Effector memory CD8-positive, alpha-beta T cell (primary cell): ENCODE measurements around the gene SEMA7A.

Experiments used
- ATAC-seq: fragments of 150-1000 bp; cut with Tn5 transposase; replicated peaks from 2 replicates; pipeline ENCODE4 v1.10.0; 2021; ENCODE audit warnings: mild to moderate bottlenecking, moderate library complexity
- DNase-seq, 3 experiments: peaks; one replicate each; pipeline ENCODE4 v3.0.0; 2021
- H3K27ac Mint-ChIP-seq, 2 donors: one replicate each; pipeline ENCODE4 v1.8.0; 2022; ENCODE audit warnings: mild to moderate bottlenecking in 2 of 2, mixed read lengths in 2 of 2, moderate library complexity in 2 of 2
- H3K27me3 Mint-ChIP-seq, 2 donors: one replicate each; pipeline ENCODE4 v1.8.0; 2022; ENCODE audit warnings: mixed read lengths in 2 of 2
- H3K36me3 Mint-ChIP-seq: one replicate; pipeline ENCODE4 v1.8.0; 2022; ENCODE audit warnings: mild to moderate bottlenecking, moderate library complexity, mixed read lengths; ENCODE audit not compliant: insufficient read depth
- H3K4me1 Mint-ChIP-seq, 2 donors: one replicate each; pipeline ENCODE4 v1.8.0; 2022; ENCODE audit warnings: low read depth in 2 of 2, mixed read lengths in 2 of 2
- H3K4me3 Mint-ChIP-seq, 2 donors: one replicate each; pipeline ENCODE4 v1.8.0; 2022; ENCODE audit warnings: mild to moderate bottlenecking in 2 of 2, mixed read lengths in 2 of 2, moderate library complexity in 2 of 2
- H3K9me3 Mint-ChIP-seq, 2 donors: one replicate each; pipeline ENCODE4 v1.8.0; 2022; ENCODE audit warnings: mixed read lengths in 2 of 2

The SEMA7A gene

DNA sequence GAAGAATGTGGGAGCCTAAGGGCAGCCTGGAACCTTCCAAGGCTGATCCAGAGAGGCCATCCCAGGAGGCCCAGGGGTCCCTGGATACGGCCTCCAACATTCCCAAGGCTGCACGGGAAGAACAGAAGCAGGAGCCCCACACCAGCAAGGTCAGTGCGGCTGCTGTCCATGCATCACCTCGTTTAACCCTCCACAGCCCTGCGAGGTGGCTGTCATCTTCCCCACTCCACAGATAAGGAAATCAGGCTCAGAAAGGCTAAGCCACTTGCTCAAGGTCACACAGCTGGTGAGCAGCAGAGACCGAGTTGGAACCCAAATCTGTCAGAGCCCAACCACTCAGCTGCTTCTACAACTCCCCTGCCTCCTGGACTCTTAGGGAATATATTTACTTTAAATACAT is 21.6 kb downstream of the SEMA7A start:
- peaks cover 10 to 13% of the 10 kb centered on the region in 2 donors for H3K4me1 Mint-ChIP-seq
- no peaks in the 10 kb centered on the region for H3K9me3 Mint-ChIP-seq
- H3K27me3 Mint-ChIP-seq, result no peaks in the 10 kb centered on the region
- peaks cover 14% of the 10 kb centered on the region for H3K36me3 Mint-ChIP-seq
- H3K27ac Mint-ChIP-seq, result no peak overlapping the region
- no peak overlapping the region for H3K4me3 Mint-ChIP-seq
- ATAC-seq, result no peak
- DNase-seq, result no peak

DNA sequence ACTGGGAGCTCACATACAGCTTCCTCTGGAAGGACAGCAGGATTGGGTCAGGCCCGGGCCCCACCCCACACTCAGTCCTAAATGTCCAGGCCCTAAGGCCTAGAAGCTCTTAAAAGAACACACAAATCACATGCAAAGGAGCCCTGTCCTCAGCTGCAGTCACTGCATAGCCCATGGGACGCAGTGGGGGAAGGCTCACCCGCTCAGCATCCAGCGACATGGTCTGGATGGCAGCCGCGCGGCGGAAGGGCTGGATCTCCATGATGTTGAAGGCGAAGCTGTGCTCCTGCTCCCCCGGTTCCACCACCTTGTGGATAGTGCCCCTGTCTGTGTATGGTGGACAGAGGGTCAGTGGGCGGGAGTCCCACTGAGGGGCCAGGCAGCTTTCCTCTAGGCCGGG is 22.1 kb downstream of the SEMA7A start:
- H3K4me3 Mint-ChIP-seq, result no peak overlapping the region

DNA sequence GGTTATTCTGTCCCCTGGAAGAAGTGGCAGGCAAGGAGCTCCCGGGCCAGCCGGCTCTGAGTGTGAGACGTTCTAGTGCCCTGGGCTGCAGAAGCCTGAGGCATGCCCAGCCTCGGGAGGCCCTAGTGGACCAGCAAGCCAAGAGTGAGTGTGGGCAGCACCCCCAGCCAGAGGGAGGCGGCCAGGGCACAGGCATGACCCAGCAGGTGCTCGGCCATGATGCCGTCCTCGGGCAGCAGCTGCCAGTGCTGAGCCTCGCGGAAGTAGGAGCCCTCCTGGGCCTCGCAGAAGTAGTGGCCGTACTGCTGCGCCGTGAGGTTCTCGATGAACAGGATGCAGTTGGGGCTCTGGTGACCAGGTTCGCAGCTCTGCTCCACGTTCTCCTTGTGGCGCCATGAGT is 23.3 kb downstream of the SEMA7A start:
- Mint-ChIP-seq H3K27me3 (no peaks in the 10 kb centered on the region), H3K4me1 (peaks cover 6 to 7% of the 10 kb centered on the region in 2 donors), H3K4me3 (no peak overlapping the region), H3K27ac (no peak overlapping the region), H3K9me3 (no peaks in the 10 kb centered on the region), H3K36me3 (peaks cover 11% of the 10 kb centered on the region)
- ATAC-seq, result no peak
- no peak for DNase-seq

More for the DNA sequence above, 22.1 kb downstream of the SEMA7A start:
- Mint-ChIP-seq H3K27me3 (no peaks in the 10 kb centered on the region), H3K4me1 (peaks cover 10% of the 10 kb centered on the region in 2 donors), H3K36me3 (peaks cover 14% of the 10 kb centered on the region), H3K27ac (no peak overlapping the region), H3K9me3 (no peaks in the 10 kb centered on the region)
- no peak for DNase-seq
- no peak for ATAC-seq

DNA sequence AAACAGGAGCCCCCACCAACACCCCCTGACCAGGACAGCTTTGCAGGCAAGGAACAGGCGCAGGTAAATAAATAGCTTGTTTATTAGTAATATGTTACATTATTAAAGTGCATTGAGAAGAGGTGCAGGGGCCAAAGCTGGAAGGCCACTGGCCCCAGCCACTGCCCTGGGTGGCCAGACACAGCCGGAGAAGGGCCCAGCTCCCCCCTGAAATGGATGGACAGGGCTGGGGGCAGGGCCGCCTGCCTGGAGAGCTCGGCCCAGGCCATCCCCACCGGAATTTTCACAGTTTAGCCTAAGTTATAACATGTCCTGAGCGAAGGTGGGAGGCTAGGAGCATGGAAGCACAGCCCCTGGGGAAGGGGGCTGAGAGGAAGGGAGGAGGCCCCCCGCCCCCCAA is 24.5 kb downstream of the SEMA7A start:
- Mint-ChIP-seq H3K36me3 (peaks cover 11% of the 10 kb centered on the region), H3K27ac (peak overlapping the region in 1 of 2 donors; percentile 52), H3K4me3 (no peak overlapping the region), H3K9me3 (no peaks in the 10 kb centered on the region), H3K4me1 (peaks cover 3 to 4% of the 10 kb centered on the region in 2 donors), H3K27me3 (no peaks in the 10 kb centered on the region)
- DNase-seq, result no peak
- no peak for ATAC-seq

DNA sequence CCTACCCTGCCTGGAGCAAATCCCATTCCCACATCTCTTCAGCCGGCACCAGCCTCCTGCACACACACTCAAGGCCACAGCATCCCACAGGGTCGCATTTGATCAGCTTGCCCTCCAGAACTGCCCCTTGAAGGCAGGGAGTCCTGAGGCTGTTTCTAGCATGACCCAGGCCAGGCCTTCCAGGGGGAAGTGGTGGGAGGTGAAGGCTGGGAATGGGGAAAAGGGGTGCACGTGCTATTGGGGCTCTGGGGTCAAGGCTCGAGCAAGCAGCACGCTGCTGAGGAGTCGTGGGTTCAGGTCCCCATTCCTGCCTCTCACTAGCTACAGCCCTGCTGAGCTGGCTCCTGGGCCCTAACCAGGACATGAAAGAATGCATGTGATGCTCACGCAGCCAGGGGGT is 24.9 kb downstream of the SEMA7A start:
- H3K9me3 Mint-ChIP-seq, result no peaks in the 10 kb centered on the region
- H3K36me3 Mint-ChIP-seq, result peaks cover 11% of the 10 kb centered on the region
- H3K4me1 Mint-ChIP-seq, result peaks cover 3 to 9% of the 10 kb centered on the region in 2 donors
- ATAC-seq (no peak), DNase-seq (no peak)
- no peak overlapping the region for H3K4me3 Mint-ChIP-seq
- H3K27ac Mint-ChIP-seq, result peak overlapping the region in 1 of 2 donors; percentile 52
- no peaks in the 10 kb centered on the region for H3K27me3 Mint-ChIP-seq

DNA sequence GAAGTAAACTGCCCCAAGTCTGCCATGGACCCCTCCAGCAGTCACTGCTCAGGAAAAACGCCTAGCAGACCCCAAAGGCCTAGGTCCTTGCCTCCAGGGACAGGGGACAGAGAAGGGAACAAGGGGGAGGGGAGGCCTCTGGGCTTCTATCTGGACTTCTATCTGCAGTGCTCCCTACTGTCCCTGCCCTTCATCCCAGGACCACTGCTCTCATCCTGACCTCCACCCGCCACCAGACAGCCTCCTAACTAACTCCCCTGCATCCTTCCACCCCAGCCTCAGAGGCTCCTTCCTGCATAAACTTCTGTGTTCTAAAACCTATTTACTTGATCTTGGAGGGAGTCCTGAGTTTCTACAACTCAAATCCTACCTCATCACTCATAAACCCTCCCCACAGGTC is 25.4 kb downstream of the SEMA7A start:
- Mint-ChIP-seq H3K4me1 (peaks cover 8 to 13% of the 10 kb centered on the region in 2 donors), H3K9me3 (no peaks in the 10 kb centered on the region), H3K27me3 (no peaks in the 10 kb centered on the region), H3K27ac (peak overlapping the region in 1 of 2 donors; percentile 52), H3K36me3 (peaks cover 11% of the 10 kb centered on the region), H3K4me3 (no peak overlapping the region)
- ATAC-seq (no peak), DNase-seq (no peak)

DNA sequence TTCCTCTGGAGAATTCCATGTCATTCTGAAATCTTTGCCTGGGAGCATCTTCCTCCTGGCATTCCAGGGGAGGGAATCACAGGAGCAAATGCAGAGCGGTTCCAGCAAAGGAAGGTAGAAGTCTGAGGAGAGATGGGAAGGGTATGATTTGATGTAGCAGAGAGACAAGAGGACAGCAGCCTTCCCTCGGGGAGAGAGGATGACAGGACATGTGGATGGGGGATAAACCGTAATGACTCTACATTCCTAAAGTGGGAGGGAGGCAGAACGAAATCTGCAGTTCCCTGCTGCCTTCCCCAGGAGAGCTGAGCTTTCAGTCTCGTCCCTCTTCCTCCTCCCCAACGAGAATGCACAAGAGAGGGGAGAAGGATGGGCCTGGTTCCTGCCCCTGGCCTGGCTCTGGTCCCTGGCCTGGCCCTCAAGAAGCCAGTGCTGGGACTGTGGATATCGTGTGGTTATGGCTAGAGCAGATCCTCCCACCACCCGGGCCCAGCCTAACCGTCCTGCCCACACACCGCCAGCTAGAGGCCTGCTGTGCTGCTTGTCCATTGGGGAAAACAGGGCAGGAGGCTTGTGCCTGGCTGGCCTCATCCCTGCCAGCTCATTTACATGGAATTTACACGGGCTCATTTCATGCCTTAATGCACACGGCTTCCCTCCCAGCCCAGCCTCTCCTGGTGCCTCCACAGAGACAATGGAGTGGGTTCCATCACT is 26.6 kb downstream of the SEMA7A start:
- no peak for DNase-seq
- H3K4me3 Mint-ChIP-seq, result no peak overlapping the region
- peak overlapping the region; percentile 17 to 52 for H3K27ac Mint-ChIP-seq
- ATAC-seq, result no peak
- H3K9me3 Mint-ChIP-seq, result no peaks in the 10 kb centered on the region
- H3K4me1 Mint-ChIP-seq, result peaks cover 20 to 25% of the 10 kb centered on the region in 2 donors
- H3K36me3 Mint-ChIP-seq, result peaks cover 11% of the 10 kb centered on the region
- no peaks in the 10 kb centered on the region for H3K27me3 Mint-ChIP-seq

DNA sequence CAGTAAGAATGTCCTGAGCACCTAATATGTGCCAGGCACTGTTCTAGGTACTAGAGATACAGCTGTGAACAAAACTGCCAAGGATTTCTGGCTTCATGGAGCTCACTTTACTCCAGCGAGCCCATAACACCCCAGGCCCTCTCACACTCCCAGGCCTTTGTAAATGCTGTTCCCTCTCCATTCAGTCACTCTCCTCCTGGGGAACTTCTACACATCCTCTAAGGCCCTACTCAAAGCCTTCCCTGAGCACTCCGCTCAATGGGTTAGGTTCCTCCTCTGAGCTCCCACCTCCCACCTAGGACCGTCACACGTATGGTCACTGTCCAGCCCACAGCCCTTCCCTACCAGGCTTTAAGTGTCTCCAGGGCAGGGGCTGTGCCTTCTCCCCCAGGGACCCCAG is 27.2 kb downstream of the SEMA7A start:
- Mint-ChIP-seq H3K27me3 (no peaks in the 10 kb centered on the region), H3K27ac (peak overlapping the region; percentile 17 to 52), H3K4me3 (no peak overlapping the region), H3K9me3 (no peaks in the 10 kb centered on the region), H3K36me3 (peaks cover 11% of the 10 kb centered on the region), H3K4me1 (peaks cover 26 to 32% of the 10 kb centered on the region in 2 donors)
- ATAC-seq (no peak), DNase-seq (no peak)

DNA sequence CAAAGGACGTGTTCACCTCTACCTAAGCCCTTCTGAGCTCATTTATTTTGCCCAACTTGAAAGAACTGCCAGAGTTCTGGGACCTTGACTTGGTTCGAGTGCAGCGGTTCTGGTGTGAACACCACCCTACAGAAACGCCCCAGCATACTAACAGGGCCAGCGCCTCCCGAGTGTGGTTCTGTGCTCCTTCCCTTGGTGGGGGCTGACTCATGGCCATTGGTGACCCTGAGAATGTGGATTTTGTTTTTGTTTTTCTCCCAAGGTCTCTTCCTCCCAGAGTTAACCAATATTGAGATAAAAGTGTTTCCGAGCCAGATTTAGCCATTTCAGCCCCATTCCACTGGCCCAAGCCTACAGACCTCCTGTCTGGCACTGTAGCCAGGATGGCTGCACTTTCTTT is 27.9 kb downstream of the SEMA7A start:
- H3K36me3 Mint-ChIP-seq, result peaks cover 9% of the 10 kb centered on the region
- H3K27ac Mint-ChIP-seq, result peak overlapping the region; percentile 17 to 76
- no peaks in the 10 kb centered on the region for H3K9me3 Mint-ChIP-seq
- no peak overlapping the region for H3K4me3 Mint-ChIP-seq
- no peaks in the 10 kb centered on the region for H3K27me3 Mint-ChIP-seq
- H3K4me1 Mint-ChIP-seq, result peaks cover 32 to 38% of the 10 kb centered on the region in 2 donors
- DNase-seq (no peak), ATAC-seq (no peak)

DNA sequence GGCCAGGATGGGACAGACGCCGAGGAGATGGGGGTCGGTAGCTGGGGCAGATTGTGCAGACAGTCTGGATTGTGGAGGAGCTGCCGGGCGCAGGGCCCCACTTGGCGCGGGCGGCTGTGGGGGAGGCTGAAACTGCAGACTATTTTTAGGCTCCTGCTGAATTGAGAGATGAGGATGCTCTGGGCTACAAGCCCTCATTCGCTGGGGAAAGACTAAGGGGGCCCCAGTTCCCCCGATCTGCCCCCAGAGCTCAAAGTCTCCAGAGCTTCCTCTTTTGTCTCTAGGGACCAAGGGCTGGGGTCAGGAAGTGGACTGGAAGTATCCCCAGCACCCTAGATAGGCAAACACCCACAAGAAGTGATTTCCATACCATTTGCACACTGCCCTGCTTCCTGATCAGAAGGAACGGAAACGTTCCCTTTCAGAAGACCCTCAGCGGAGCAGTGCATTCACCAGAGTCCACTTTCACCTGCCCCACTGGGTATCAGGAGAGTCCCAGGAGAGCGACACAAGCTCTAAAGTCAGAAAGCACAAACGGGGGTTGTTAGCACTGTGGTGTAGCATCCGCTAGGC is 29.7 kb downstream of the SEMA7A start:
- Mint-ChIP-seq H3K4me3 (peak overlapping the region; percentile 1 to 18), H3K27ac (peak overlapping the region; percentile 20 to 46), H3K36me3 (peaks cover 5% of the 10 kb centered on the region), H3K9me3 (no peaks in the 10 kb centered on the region), H3K27me3 (no peaks in the 10 kb centered on the region), H3K4me1 (peaks cover 40 to 52% of the 10 kb centered on the region in 2 donors)
- DNase-seq (no peak), ATAC-seq (no peak)

DNA sequence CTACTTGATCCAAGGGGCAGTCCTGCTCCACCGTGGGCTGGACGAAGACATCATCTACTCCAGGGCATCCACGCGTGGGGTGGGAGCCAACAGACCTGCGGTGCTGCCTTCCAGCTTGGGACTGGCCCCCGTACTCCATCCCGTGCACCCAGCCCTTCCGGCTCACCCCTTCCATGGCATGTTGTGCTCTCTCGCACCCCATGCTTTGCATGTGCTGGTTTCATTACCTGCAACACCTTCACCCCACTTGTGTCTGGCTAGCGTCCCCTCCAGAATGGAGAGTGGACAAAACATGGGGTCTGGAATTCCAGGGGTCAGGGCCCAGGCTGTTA is 30.2 kb downstream of the SEMA7A start:
- Mint-ChIP-seq H3K9me3 (no peaks in the 10 kb centered on the region), H3K36me3 (peaks cover 3% of the 10 kb centered on the region), H3K27me3 (no peaks in the 10 kb centered on the region), H3K4me3 (peak overlapping the region; percentile 1 to 62), H3K4me1 (peaks cover 40 to 56% of the 10 kb centered on the region in 2 donors), H3K27ac (peak overlapping the region; percentile 20 to 39)
- DNase-seq, result no peak
- no peak for ATAC-seq

DNA sequence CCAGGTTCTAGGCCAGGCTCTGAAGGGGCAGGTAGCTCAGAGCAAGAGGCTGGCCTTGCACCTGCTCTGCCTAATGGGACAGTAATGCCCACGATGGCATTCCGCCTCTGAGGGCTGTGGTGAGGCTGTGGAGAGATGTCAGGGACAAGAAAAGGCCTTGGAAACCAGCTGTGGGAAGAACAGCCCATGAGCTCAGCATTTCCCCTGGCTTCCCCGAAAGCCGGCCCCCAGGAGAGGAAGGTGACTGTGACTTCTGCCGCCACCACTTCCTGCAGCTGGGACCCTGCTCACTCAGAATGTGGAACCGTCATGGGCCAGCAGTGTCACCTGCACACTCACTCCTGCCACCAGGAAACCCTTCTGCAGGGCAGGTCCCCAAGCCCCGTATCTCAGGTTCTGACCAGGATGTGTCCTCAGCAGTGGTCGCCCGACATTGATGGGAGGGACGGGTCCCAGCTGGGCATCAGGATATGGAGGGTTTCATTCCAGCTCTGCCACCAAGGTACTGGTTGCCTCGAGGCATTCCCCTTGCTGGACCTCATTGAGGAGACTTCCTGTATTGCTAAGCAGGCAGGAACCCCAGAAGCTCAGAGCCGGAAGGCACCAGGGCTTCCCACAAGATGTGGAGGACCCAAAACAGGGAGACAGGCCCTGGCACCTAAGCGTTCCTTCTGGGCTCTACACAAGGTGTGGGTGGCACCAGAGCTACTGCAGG is 30.7 kb downstream of the SEMA7A start:
- Mint-ChIP-seq H3K27me3 (no peaks in the 10 kb centered on the region), H3K27ac (peak overlapping the region; percentile 20 to 39), H3K4me3 (peak overlapping the region; percentile 1 to 62), H3K9me3 (no peaks in the 10 kb centered on the region), H3K4me1 (peaks cover 38 to 58% of the 10 kb centered on the region in 2 donors), H3K36me3 (peaks cover 3% of the 10 kb centered on the region)
- ATAC-seq (peak; percentile 66), DNase-seq (peak in 2 of 3 experiments; percentile 23 to 24)

DNA sequence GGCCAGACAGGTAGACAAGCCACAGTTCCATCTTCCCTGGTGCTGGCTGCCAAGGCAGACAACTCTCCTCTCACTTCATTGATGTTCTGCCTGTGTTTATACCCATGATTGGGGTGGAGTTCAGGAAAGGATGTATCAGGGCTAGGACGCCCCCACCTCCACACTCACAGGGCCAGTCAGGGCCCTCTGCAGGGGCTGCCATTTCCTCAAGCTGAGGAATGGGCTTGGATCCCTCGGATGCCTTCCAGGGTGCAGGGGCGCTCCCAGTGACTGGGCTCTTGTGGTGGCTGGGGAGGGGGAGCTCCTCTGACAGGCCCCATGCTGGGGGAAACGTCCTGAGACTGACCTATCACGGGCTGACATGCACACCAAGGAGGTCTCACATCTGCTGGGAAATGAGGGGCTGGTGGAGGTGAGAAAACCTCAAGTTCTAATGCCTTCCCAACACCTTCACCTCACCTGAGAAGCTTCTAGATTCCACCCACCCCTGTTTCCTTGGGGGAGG is 31.4 kb downstream of the SEMA7A start:
- no peaks in the 10 kb centered on the region for H3K27me3 Mint-ChIP-seq
- peak overlapping the region; percentile 20 to 39 for H3K27ac Mint-ChIP-seq
- DNase-seq, result no peak
- H3K9me3 Mint-ChIP-seq, result no peaks in the 10 kb centered on the region
- peaks cover 40 to 65% of the 10 kb centered on the region in 2 donors for H3K4me1 Mint-ChIP-seq
- peaks cover 3% of the 10 kb centered on the region for H3K36me3 Mint-ChIP-seq
- ATAC-seq, result peak; percentile 30
- peak overlapping the region; percentile 1 to 62 for H3K4me3 Mint-ChIP-seq
